D721Med (cell line): ENCODE results near the gene FAM53B.

Experiments
- DNase-seq: peaks from one replicate; pipeline ENCODE4 v3.0.0; 2011; ENCODE audit warnings: low spot score; ENCODE audit not compliant: insufficient read length
- FAIRE-seq: peaks from 2 replicates; lab custom pipeline; 2011; peaks lifted over from hg19 to GRCh38; lab: Jason Lieb, UNC
- TF ChIP-seq, protein P1 (sequence below): IDR thresholded peaks from 2 replicates; pipeline ENCODE4 v1.5.1; 2012; ENCODE audit warnings: mild to moderate bottlenecking, control low read depth; ENCODE audit not compliant: insufficient read depth; ENCODE audit errors: missing control alignments

FAM53B gene

DNA sequence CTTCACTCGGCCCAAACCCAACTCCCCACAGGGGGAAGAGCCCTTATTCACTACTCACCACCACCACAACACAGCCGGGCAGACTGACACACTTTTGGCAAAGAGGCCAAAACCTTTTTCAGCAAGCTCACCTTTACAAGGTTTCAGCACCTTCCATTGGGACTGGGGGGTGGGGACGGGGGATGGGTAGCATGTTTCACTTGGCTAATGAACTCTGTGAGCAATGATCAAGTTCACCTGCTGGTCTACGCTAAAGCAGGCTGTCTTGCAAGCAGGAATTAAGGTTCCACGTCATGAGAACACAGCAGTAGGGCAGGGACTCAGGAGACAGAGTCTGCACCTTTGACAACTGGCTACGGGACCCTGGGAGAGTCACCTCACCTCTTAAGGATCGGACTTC, 7.0 kb downstream of the FAM53B start:
- DNase-seq (no peak), FAIRE-seq (no peak)
- TF ChIP-seq, protein P1, sequence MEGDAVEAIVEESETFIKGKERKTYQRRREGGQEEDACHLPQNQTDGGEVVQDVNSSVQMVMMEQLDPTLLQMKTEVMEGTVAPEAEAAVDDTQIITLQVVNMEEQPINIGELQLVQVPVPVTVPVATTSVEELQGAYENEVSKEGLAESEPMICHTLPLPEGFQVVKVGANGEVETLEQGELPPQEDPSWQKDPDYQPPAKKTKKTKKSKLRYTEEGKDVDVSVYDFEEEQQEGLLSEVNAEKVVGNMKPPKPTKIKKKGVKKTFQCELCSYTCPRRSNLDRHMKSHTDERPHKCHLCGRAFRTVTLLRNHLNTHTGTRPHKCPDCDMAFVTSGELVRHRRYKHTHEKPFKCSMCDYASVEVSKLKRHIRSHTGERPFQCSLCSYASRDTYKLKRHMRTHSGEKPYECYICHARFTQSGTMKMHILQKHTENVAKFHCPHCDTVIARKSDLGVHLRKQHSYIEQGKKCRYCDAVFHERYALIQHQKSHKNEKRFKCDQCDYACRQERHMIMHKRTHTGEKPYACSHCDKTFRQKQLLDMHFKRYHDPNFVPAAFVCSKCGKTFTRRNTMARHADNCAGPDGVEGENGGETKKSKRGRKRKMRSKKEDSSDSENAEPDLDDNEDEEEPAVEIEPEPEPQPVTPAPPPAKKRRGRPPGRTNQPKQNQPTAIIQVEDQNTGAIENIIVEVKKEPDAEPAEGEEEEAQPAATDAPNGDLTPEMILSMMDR: no peak

DNA sequence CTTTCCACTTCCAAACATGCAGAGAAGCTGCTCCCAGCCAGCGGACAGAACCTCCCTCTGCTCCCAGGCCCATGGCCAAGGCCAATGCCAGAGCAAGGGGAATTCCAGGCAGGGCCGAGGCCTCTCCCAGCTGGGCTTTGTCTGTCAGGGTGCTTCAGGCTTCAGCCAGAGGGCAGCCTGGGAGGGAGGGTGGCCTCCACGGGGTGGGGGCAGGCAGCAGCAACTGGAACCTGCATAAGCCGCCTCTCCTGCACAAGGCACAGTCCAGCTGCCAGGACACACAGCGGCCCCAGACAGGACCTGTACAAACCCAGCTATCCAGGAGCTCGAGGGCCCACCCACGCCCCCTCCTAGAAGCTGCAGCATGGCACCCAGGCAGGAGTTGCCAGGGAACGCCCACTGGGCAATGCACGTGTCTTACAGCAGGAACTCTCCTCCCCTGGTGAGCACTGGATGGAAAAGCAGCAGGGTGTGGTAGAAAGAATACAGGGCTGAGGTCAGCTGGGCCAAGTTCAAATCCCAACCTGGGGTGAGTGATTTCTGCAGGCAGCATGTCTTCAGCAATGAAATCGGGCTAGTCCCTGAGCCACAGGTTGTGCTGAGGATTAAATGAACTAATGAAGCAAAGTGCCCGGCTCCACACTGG, 7.6 kb downstream of the FAM53B start:
- TF ChIP-seq, protein P1: no peak
- DNase-seq (no peak), FAIRE-seq (no peak)

DNA sequence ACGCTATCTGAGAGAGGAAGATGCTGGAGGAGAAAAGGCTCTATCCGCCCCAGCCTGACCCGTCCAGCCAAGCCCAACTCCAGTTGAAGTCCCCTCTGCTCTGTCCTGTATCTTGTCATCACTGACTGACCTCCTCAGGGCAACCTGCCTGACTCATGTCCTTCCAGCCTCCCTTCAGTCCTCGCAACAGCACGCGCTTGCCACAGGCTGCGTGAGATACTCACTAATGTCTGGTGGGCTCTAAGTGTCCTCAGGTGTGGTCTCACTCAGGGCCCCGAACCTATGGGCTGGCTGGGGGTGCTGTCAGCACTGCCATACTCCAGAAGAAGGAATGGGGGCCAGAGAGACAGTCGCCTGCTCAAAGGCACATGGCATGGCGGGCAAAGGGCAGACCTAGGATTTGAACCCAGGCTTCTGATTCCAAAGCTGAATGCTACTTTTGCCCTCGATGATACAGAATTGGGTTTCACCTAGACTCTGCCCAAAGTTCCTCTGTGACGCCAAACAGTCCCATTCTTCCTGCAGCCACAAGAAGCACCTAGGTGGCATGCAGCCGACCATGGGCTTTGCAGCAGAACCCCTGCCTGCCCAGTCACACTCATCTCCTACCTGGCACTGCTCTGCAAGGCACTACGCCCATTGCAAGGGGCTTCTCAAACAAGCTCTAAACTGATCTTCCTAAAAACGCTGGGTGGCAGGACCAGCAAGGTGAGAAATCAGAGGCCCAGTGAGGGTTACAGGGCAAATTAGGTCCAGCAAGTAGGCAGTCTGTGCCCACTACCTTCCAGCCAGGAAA, 8.5 kb downstream of the FAM53B start:
- FAIRE-seq (no peak), DNase-seq (no peak)
- TF ChIP-seq, protein P1: no peak

DNA sequence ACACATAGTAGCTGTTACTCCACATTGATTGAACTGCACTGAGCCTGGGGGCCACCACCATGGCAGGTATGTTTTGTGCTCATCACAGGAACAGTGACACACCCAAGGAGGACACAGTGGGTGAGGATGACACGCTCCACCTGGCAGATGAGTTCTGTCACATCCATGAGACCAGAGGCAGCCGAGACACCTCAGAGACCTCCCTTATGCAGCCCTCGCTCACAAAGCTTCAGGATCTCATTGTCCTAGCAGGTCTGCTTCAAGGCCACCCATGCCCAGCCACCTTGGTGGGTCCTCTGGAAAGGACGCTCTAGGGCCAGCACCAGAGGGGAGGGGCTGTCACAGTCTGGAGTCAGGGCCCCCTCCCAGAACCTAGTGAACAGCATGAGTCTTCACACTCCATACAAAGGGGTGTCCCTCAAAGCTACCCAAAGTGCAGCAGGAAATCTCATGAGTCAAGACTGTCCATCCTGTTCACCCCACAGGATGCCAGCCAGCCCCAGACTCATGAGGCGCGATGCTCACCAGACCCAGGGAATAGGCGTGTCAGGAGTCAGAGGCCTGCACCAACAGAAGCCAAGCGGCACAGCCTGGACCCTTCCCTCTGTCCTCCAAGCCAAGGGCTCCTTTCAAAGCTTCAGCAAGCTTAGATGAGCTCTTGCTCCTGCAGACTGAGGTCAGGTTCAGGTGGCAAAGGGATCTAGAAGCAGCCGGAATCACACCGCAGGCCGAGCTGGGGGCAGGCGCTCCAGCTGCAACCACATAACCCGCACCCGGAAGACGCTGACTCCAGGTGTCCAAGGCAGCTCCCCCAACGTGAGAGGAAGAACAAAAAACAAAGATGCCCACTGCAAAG, 9.6 kb downstream of the FAM53B start:
- DNase-seq (no peak), FAIRE-seq (no peak)
- TF ChIP-seq, protein P1: no peak

DNA sequence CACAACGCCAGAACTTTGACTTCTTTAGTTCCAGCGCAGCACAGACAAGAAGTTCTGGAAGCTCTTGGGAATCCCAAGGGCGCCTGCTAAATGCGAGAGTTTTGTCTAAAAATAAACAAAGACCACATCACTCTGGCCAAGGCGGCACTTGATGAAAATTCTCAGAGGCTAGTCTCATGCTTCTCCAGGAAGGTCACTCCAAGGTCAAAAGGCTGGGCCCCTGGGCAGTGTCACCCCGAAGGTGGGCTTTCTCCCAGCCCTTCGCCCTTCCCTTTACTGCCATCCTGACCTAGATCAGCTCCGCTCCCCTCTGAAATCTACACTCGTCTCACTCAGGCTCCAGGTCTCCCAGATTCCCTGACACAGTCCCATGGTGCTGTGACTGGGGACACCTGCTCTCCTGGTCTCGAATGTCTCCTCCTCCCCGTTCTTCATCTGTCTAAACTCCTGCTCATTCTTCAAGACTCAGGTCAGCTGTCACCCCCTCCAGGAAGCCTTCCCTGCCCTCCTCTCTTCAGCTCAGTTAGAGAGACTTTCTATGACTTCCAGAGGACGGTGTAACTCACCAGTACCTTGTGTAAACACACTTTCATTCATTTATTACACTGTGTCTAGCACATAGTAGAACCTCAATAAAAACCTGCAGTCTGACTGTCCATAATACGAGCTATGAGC, 10.5 kb downstream of the FAM53B start:
- TF ChIP-seq, protein P1: no peak
- no peak for FAIRE-seq
- no peak for DNase-seq

DNA sequence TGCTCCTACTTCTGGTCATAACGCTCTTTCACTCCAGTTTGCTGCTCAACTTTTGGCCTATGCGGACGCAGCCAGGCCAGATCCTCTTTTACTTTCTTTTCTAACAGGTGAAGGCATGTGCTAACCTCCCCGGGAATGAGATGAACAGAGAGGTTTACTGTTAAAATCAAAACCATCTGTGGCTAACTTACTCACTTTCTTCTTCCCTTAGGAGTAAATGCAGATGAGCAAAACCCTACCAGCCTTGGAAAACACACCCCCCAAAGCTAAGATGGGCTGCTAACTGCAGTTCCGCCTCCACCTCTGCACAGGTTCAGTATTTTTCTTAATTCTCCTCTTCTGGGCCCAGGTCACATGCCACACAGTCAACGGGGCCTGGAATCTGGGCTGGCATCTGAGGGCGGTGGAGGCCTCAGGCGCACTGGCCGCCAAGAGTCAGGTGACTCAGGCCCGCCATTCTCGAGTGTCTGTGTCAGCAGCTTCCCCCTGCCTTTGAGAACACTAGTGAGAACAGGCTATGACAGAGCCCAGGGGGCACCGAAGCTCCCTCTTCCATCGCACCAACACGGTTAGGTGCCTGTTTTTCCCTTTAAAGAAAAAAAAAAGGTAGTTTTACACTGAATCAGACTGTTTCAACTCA, 11.1 kb downstream of the FAM53B start:
- TF ChIP-seq, protein P1: no peak
- no peak for DNase-seq
- FAIRE-seq: no peak
